Measurements from ENCODE around the gene CTNNA3.

The CTNNA3 gene

DNA sequence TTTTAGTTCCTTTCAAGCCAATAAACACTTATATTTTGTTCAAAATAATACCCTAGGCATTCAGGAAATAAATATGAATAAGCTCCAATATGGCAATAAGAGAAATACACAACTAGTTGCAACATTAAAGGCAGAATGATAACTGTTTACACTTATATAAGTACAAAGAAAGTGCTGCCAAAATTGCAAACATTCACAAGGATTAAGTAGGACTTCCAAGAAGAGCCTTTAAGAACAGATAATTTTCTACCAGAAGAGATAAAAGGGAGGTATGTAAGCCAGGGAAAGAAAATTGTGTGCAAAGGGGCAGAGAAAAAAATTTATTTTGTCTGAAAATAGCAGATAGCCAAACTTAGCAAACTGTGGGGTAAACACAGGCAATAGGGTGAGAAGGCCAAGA is 83.8 kb downstream of the CTNNA3 start:
- H4K20me1 ChIP-seq (ENCODE audit: control insufficient read depth, insufficient read depth, low read depth, low read length), result no peaks in the 10 kb centered on the region
- H3K4me1 ChIP-seq (ENCODE audit: control insufficient read depth, low read length), result no peaks in the 10 kb centered on the region
- no peaks in the 10 kb centered on the region for H3K79me2 ChIP-seq (ENCODE audit: control insufficient read depth, low read length)
- H3K36me3 ChIP-seq (ENCODE audit: control insufficient read depth, low read length), result no peaks in the 10 kb centered on the region
- no peak overlapping the region for H3K27ac ChIP-seq (ENCODE audit: low read depth, low read length)
- H3F3A ChIP-seq (ENCODE audit: control insufficient read depth, insufficient read depth), result no peaks in the 10 kb centered on the region
- no peaks in the 10 kb centered on the region for H3K9me2 ChIP-seq (replicated peaks; ENCODE audit: control insufficient read depth, low read length)
- TF ChIP-seq CTCF (IDR thresholded peaks at IDR 0.05; ENCODE audit: low read depth, low read length, poor library complexity, severe bottlenecking), result no peak
- no peak for TF ChIP-seq EZH2phosphoT487 (IDR thresholded peaks at IDR 0.05; ENCODE audit: borderline replicate concordance, low read length)
- no peak overlapping the region for H3K4me3 ChIP-seq (ENCODE audit: low read length)
- no peaks in the 10 kb centered on the region for H3K9me3 ChIP-seq (ENCODE audit: control insufficient read depth, insufficient read depth, low read length)
- no peaks in the 10 kb centered on the region for H3K27me3 ChIP-seq (ENCODE audit: control insufficient read depth, low read length)
- H3K4me2 ChIP-seq (ENCODE audit: low read length), result no peak overlapping the region

- no peaks in the 10 kb centered on the region for H3K36me3 ChIP-seq (ENCODE audit: control insufficient read depth, low read length)
- TF ChIP-seq CTCF (IDR thresholded peaks at IDR 0.05; ENCODE audit: low read depth, low read length, poor library complexity, severe bottlenecking), result no peak
- H4K20me1 ChIP-seq (ENCODE audit: control insufficient read depth, insufficient read depth, low read depth, low read length), result no peaks in the 10 kb centered on the region
- no peak overlapping the region for H3K27ac ChIP-seq (ENCODE audit: low read depth, low read length)
- no peaks in the 10 kb centered on the region for H3K79me2 ChIP-seq (ENCODE audit: control insufficient read depth, low read length)
- H3K9me3 ChIP-seq (ENCODE audit: control insufficient read depth, insufficient read depth, low read length), result no peaks in the 10 kb centered on the region
- H3F3A ChIP-seq (ENCODE audit: control insufficient read depth, insufficient read depth), result no peaks in the 10 kb centered on the region
- no peak overlapping the region for H3K4me2 ChIP-seq (ENCODE audit: low read length)
- H3K4me3 ChIP-seq (ENCODE audit: low read length), result no peak overlapping the region
- H3K4me1 ChIP-seq (ENCODE audit: control insufficient read depth, low read length), result no peaks in the 10 kb centered on the region
- H3K9me2 ChIP-seq (replicated peaks; ENCODE audit: control insufficient read depth, low read length), result no peaks in the 10 kb centered on the region
- no peaks in the 10 kb centered on the region for H3K27me3 ChIP-seq (ENCODE audit: control insufficient read depth, low read length)
Measured at GRCh38 chr10:67609996-67610793, 85.8 kb downstream of the CTNNA3 start.

GRCh38 chr10:67608001-67608400 is 88.0 kb downstream of the CTNNA3 start:
- H3K9me2 ChIP-seq (replicated peaks; ENCODE audit: control insufficient read depth, low read length), result no peaks in the 10 kb centered on the region
- TF ChIP-seq CTCF (IDR thresholded peaks at IDR 0.05; ENCODE audit: low read depth, low read length, poor library complexity, severe bottlenecking), result no peak
- no peaks in the 10 kb centered on the region for H3K4me1 ChIP-seq (ENCODE audit: control insufficient read depth, low read length)
- H3K4me2 ChIP-seq (ENCODE audit: low read length), result no peak overlapping the region
- no peaks in the 10 kb centered on the region for H3F3A ChIP-seq (ENCODE audit: control insufficient read depth, insufficient read depth)
- no peaks in the 10 kb centered on the region for H3K79me2 ChIP-seq (ENCODE audit: control insufficient read depth, low read length)
- H3K9me3 ChIP-seq (ENCODE audit: control insufficient read depth, insufficient read depth, low read length), result no peaks in the 10 kb centered on the region
- H3K4me3 ChIP-seq (ENCODE audit: low read length), result no peak overlapping the region
- H4K20me1 ChIP-seq (ENCODE audit: control insufficient read depth, insufficient read depth, low read depth, low read length), result no peaks in the 10 kb centered on the region
- no peaks in the 10 kb centered on the region for H3K36me3 ChIP-seq (ENCODE audit: control insufficient read depth, low read length)
- no peak overlapping the region for H3K27ac ChIP-seq (ENCODE audit: low read depth, low read length)
- H3K27me3 ChIP-seq (ENCODE audit: control insufficient read depth, low read length), result no peaks in the 10 kb centered on the region

Measured in DOHH2 (cell line).